DMS79 (cell line): Measurements from ENCODE around the gene GMDS.

Source experiments
- DNase-seq: peaks from one replicate; lab custom pipeline; 2025; lab: John Stamatoyannopoulos, UW

GMDS gene

GRCh38 chr6:1624058-1624850 is 621.2 kb downstream of the GMDS start:
- DNase-seq: no peak

DNA sequence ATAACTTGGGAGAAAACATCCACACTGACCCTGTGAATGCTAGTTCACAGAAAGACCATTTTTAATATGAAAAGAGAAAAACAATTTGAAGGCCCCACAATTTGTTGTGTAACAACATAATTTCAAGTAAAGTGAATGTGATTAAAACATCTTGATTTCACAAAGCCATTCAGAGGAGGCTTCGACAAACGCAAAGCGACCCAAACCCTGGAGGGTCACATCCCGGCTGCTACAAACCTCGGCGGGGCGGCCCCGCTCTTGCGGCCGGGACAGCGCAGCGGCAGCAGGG is 621.7 kb downstream of the GMDS start:
- no peak for DNase-seq

- no peak for DNase-seq
Measured at GRCh38 chr6:1622851-1623768, 622.3 kb downstream of the GMDS start.

DNA sequence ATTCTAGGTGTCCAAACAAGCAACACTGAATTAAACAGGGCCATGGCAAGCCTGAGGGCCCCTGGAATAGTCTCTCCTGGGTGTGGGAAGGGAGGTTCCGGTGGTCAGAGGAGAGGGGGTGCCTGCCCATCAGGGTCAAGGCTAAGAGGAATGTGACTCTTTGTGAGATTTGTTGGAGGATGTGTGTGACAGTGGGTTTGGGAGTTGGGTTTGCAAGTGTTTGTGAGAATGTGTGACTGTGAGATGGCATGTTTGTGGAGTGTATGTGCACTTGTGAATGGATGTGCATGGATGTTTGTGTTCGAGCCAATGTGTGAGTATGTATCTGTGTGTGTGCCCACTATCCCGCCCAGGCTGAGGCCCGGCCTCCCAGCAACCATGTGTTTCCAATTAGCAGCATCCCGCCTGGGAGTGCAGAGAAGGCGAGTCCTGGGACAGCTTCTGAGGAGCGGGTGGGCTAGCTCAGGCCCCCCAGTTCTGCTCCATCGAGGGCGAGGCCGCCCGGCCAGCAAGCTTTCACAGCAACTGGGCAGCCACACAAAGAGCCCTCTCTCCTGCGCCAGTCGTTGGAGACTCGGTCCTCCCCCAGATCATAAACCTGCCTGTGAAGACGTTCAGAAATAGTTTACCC is 623.1 kb downstream of the GMDS start:
- no peak for DNase-seq

- no peak for DNase-seq
Measured at GRCh38 chr6:1621070-1621701, 624.2 kb downstream of the GMDS start.

DNA sequence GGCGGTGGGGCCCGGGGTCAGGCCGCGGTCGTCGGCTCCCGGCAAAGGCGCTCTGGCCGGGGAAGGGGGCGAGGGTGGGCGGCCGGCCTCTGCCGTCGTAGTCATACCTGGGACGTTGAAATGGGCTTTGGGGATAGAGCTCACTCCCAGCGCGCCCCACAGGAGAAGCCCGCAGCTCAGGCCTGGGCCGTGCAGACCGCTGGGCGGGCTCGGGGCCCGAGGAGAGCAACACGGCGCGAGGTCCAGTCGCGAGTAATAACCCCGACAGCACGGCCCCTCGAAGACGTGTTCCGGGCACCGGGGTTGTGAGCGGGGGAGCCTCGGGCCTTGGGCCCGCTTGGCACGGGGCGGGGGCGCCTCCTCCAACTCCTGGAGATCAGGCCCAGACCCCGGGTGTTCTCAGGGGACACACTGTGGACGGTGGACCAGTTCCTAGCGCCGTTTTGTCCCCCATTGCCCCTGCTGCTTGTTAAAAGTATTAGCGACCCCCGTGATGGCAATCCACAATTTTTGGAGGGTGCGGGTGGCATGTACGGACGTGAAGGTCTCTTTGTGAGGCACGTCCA is 624.8 kb downstream of the GMDS start:
- DNase-seq: no peak

- no peak for DNase-seq
Measured at GRCh38 chr6:1619673-1620503, 625.5 kb downstream of the GMDS start.

GRCh38 chr6:1619098-1619672 is 626.2 kb downstream of the GMDS start:
- no peak for DNase-seq

- no peak for DNase-seq
Measured at GRCh38 chr6:1618311-1619097, 626.9 kb downstream of the GMDS start.

- no peak for DNase-seq
Measured at GRCh38 chr6:1617466-1618310, 627.7 kb downstream of the GMDS start.

- no peak for DNase-seq
Measured at GRCh38 chr6:1616701-1617463, 628.5 kb downstream of the GMDS start.

- no peak for DNase-seq
Measured at GRCh38 chr6:1615853-1616420, 629.5 kb downstream of the GMDS start.

GRCh38 chr6:1615151-1615852 is 630.1 kb downstream of the GMDS start:
- DNase-seq: no peak

- no peak for DNase-seq
Measured at GRCh38 chr6:1614448-1615150, 630.8 kb downstream of the GMDS start.

DNA sequence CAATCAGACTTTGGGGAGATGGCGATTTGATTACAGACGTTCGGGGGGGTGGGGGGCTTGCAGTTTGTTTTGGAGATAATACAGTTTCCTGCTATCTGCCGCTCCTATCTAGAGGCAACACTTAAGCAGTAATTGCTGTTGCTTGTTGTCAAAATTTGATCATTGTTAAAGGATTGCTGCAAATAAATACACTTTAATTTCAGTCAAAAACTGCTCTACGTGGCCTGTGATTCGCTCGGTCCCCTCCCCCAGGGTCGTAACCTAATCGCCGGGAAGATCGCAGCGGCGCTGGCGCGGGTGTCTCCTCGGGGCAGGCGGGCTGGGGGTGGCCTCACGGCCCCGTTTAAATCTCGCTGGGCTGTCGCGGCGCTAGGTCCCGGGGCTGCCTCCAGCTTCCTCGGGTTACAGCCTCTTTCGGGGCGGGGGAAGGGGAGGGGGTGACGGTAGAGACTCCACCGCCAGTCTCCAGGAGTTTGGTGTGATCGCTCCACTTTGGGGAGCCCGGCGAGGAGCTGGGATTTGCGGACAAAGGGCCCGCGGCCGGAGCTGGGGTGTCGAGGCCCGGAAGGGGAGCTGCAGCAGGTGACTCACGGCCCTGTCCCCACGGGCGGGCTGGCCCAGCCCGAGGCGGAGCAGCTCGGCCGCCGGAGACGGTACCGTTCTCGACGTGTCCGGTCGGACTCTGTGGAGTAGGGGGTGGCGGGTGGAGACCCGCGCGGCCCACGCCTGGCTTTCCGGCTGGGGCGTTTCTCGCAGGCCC is 631.5 kb downstream of the GMDS start:
- no peak for DNase-seq

DNA sequence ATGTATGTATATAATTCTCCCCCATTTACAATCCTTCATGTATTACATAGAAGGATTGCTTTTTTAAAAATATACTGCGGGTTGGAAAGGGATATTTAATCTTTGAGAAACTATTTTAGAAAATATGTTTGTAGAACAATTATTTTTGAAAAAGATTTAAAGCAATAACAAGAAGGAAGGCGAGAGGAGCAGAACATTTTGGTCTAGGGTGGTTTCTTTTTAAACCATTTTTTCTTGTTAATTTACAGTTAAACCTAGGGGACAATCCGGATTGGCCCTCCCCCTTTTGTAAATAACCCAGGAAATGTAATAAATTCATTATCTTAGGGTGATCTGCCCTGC is 632.1 kb downstream of the GMDS start:
- no peak for DNase-seq
